Suprapubic skin (tissue), 4 donors: Measurements from ENCODE around the gene ARHGAP10.

ENCODE experiments used
- POLR2A ChIP-seq, 2 donors: fragments of 450-650 bp; IDR thresholded peaks; one replicate each; pipeline ENCODE4 v1.6.1; 2017; ENCODE audit warnings: antibody characterized with exemption in 2 of 2, mild to moderate bottlenecking in 2 of 2, moderate library complexity in 2 of 2
- POLR2AphosphoS5 ChIP-seq, 3 donors: sonication (generic); formaldehyde crosslinking; IDR thresholded peaks; one replicate each; pipeline ENCODE4 v1.6.1; 2017; ENCODE audit warnings: antibody characterized with exemption in 3 of 3
- TF ChIP-seq, protein P1 (sequence below), 2 donors: fragments of 200-600 bp in 1 of 2; fragments of 450-650 bp in 1 of 2; sonication (generic) in 1 of 2; IDR thresholded peaks; one replicate each; pipeline ENCODE4 v1.5.1; 2016 to 2019; ENCODE audit warnings: antibody characterized with exemption in 2 of 2, mild to moderate bottlenecking in 1 of 2, moderate library complexity in 1 of 2

DNA sequence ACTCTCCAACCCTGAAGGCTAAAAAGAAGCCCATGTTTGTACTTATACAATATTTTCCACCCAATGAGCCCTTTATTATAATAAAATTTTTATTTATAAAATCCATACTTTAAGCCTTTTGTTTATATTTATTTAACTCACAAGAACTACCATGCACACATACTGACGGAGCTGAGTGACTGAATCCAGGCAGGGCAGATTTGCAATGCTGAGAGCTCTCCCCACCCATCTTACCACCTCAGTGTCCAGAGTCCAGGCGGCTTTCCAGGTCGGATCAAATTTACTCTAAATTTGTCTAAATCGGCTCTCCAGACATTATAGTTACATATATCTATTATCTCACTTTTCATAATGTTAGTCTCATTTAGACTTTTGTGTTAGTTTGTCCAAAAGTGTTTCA lies 74.1 kb downstream of the ARHGAP10 start:
- TF ChIP-seq, protein P1, sequence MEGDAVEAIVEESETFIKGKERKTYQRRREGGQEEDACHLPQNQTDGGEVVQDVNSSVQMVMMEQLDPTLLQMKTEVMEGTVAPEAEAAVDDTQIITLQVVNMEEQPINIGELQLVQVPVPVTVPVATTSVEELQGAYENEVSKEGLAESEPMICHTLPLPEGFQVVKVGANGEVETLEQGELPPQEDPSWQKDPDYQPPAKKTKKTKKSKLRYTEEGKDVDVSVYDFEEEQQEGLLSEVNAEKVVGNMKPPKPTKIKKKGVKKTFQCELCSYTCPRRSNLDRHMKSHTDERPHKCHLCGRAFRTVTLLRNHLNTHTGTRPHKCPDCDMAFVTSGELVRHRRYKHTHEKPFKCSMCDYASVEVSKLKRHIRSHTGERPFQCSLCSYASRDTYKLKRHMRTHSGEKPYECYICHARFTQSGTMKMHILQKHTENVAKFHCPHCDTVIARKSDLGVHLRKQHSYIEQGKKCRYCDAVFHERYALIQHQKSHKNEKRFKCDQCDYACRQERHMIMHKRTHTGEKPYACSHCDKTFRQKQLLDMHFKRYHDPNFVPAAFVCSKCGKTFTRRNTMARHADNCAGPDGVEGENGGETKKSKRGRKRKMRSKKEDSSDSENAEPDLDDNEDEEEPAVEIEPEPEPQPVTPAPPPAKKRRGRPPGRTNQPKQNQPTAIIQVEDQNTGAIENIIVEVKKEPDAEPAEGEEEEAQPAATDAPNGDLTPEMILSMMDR (IDR thresholded peaks at IDR 0.05) = no peak
- TF ChIP-seq POLR2A (IDR thresholded peaks at IDR 0.05) (no peak), POLR2AphosphoS5 (IDR thresholded peaks at IDR 0.05) (no peak)
